Upper lobe of left lung (tissue), 6 donors: ENCODE results near the gene RASSF5. TPM values are rescaled to one million over a fixed set of nuclear protein-coding genes. Genes with fewer than 3 reads are reported as not detected.

Source experiments
- ATAC-seq, 2 donors: fragments of 200-7000 bp; cut with Tn5 transposase; one replicate each; pipeline ENCODE4 v1.9.1; 2022; ENCODE audit warnings: mild to moderate bottlenecking in 2 of 2, moderate library complexity in 2 of 2; ENCODE audit not compliant: low FRiP score in 2 of 2
- DNase-seq, 2 donors: peaks; one replicate each; pipeline ENCODE4 v3.0.0-alpha.2; 2019 to 2020
- H3K27ac ChIP-seq, 4 donors: fragments of 200-600 bp; sonication (generic); one replicate each; pipeline ENCODE4 v1.5.1; 2016 to 2019
- H3K27me3 ChIP-seq, 4 donors: fragments of 200-600 bp; sonication (generic); one replicate each; pipeline ENCODE4 v1.5.1; 2017 to 2019
- H3K36me3 ChIP-seq, 4 donors: fragments of 200-600 bp; sonication (generic); one replicate each; pipeline ENCODE4 v1.5.1; 2016 to 2019
- H3K4me1 ChIP-seq, 4 donors: fragments of 200-600 bp; sonication (generic); one replicate each; pipeline ENCODE4 v1.5.1; 2018 to 2019
- H3K4me3 ChIP-seq, 4 donors: fragments of 200-600 bp; sonication (generic); one replicate each; pipeline ENCODE4 v1.5.1; 2017 to 2019; ENCODE audit warnings: mild to moderate bottlenecking in 2 of 4, moderate library complexity in 1 of 4
- H3K9me3 ChIP-seq, 4 donors: fragments of 200-600 bp; sonication (generic); one replicate each; pipeline ENCODE4 v1.5.1; 2018 to 2019
- CTCF ChIP-seq, 6 experiments: fragments of 450-650 bp in 4 of 6; fragments of 200-600 bp in 2 of 6; sonication (generic) in 2 of 6; IDR thresholded peaks; one replicate each; pipeline ENCODE4 v1.5.1; 2016 to 2019; ENCODE audit warnings: antibody characterized with exemption in 6 of 6
- EP300 ChIP-seq, 4 donors: sonication (generic); formaldehyde crosslinking; IDR thresholded peaks; one replicate each; pipeline ENCODE4 v1.5.1; 2017; ENCODE audit warnings: antibody characterized with exemption in 4 of 4, control low read depth in 2 of 4
- POLR2A ChIP-seq, 4 donors: fragments of 450-650 bp; IDR thresholded peaks; one replicate each; pipeline ENCODE4 v1.5.1; 2016 to 2017; ENCODE audit warnings: antibody characterized with exemption in 4 of 4, mild to moderate bottlenecking in 2 of 4
- POLR2AphosphoS5 ChIP-seq, 2 donors: sonication (generic); formaldehyde crosslinking; IDR thresholded peaks; one replicate each; pipeline ENCODE4 v1.5.1; 2017; ENCODE audit warnings: antibody characterized with exemption in 2 of 2
- WGBS, 2 donors: methylation state at CpG; one replicate each; pipeline ENCODE4 v1.1.5; 2017 to 2018; 5-methylcytosine and 5-hydroxymethylcytosine counted together
- total RNA-seq, 6 donors: library from RNA; depleted of rRNA in 4 of 6; stranded (reverse); fragments of >200 nt in 4 of 6; gene quantifications; one replicate each; pipeline versions ENCODE4 v1.1.0 to v1.2.1, GENCODE V29; 2016 to 2021
- donor health status: DM: no; HTN: no; CAD: no; lungs with moderate emphysema.
- donor health status: DM: no; HTN: yes; CAD: no; lungs with severe emphysema.

The RASSF5 gene
- total RNA-seq, 6 donors from 2014 or later: 47.2 to 61.1 (median 54.9) TPM

GRCh38 chr1:206509612-206510257 is 2.4 kb downstream of the RASSF5 start:
- H3K4me3 ChIP-seq: peak overlapping the region in 2 of 4 donors; percentile 81 to 82
- peak overlapping the region in 1 of 4 donors; percentile 9 for H3K27ac ChIP-seq
- WGBS, 2 donors: 80 to 81% methylated on average over 12 of the region's 12 CpGs
- peaks cover 0 to 12% (median 4%) of the 10 kb centered on the region in 4 donors for H3K27me3 ChIP-seq
- no peaks in the 10 kb centered on the region for H3K36me3 ChIP-seq
- ATAC-seq: no peak
- no peak for DNase-seq
- peaks cover 58 to 74% (median 73%) of the 10 kb centered on the region in 4 donors for H3K4me1 ChIP-seq
- TF ChIP-seq POLR2A (IDR thresholded peaks at IDR 0.05): no peak
- H3K9me3 ChIP-seq: no peaks in the 10 kb centered on the region

- ATAC-seq (no peak), DNase-seq (no peak)
- Histone ChIP-seq H3K9me3 (no peaks in the 10 kb centered on the region), H3K27me3 (peaks cover 0 to 12% (median 4%) of the 10 kb centered on the region in 4 donors), H3K36me3 (no peaks in the 10 kb centered on the region), H3K27ac (no peak overlapping the region), H3K4me3 (peak overlapping the region in 1 of 4 donors; percentile 82), H3K4me1 (peaks cover 55 to 79% (median 75%) of the 10 kb centered on the region in 4 donors)
- TF ChIP-seq POLR2A (IDR thresholded peaks at IDR 0.05): no peak
- no peak for TF ChIP-seq POLR2AphosphoS5 (IDR thresholded peaks at IDR 0.05)
- no peak for TF ChIP-seq EP300 (IDR thresholded peaks at IDR 0.05)
- no peak for TF ChIP-seq CTCF (IDR thresholded peaks at IDR 0.05)
- WGBS, 2 donors: 94 to 95% methylated on average over 5 of the region's 5 CpGs
These were observed 3.0 kb downstream of the RASSF5 start for GRCh38 chr1:206510371-206510770.

- TF ChIP-seq CTCF (IDR thresholded peaks at IDR 0.05) (no peak), POLR2AphosphoS5 (IDR thresholded peaks at IDR 0.05) (no peak), POLR2A (IDR thresholded peaks at IDR 0.05) (no peak), EP300 (IDR thresholded peaks at IDR 0.05) (no peak)
- Histone ChIP-seq H3K4me3 (no peak overlapping the region), H3K27me3 (peaks cover 0 to 12% (median 4%) of the 10 kb centered on the region in 4 donors), H3K36me3 (no peaks in the 10 kb centered on the region), H3K9me3 (no peaks in the 10 kb centered on the region), H3K4me1 (peaks cover 51 to 79% (median 73%) of the 10 kb centered on the region in 4 donors), H3K27ac (peak overlapping the region; percentile 72 to 82 (median 80))
- DNase-seq: no peak
- 74 to 78% methylated on average over 14 of the region's 14 CpGs for WGBS, 2 donors
- no peak for ATAC-seq
These were observed 4.2 kb downstream of the RASSF5 start for GRCh38 chr1:206511362-206512057.

GRCh38 chr1:206512058-206512850 is 4.9 kb downstream of the RASSF5 start:
- Histone ChIP-seq H3K9me3 (no peaks in the 10 kb centered on the region), H3K27me3 (peaks cover 0 to 8% (median 2%) of the 10 kb centered on the region in 4 donors), H3K36me3 (no peaks in the 10 kb centered on the region), H3K4me3 (peak overlapping the region in 1 of 4 donors; percentile 5), H3K4me1 (peaks cover 48 to 76% (median 69%) of the 10 kb centered on the region in 4 donors), H3K27ac (peak overlapping the region; percentile 72 to 82 (median 80))
- no peak for DNase-seq
- no peak for TF ChIP-seq POLR2A (IDR thresholded peaks at IDR 0.05)
- no peak for TF ChIP-seq EP300 (IDR thresholded peaks at IDR 0.05)
- TF ChIP-seq POLR2AphosphoS5 (IDR thresholded peaks at IDR 0.05): no peak
- TF ChIP-seq CTCF (IDR thresholded peaks at IDR 0.05): no peak
- 37 to 42% methylated on average over 14 of the region's 14 CpGs for WGBS, 2 donors
- peak in 1 of 2 donors; percentile 3 for ATAC-seq

GRCh38 chr1:206512851-206513180 is 5.5 kb downstream of the RASSF5 start:
- TF ChIP-seq POLR2AphosphoS5 (IDR thresholded peaks at IDR 0.05) (no peak), POLR2A (IDR thresholded peaks at IDR 0.05) (no peak), EP300 (IDR thresholded peaks at IDR 0.05) (no peak), CTCF (IDR thresholded peaks at IDR 0.05) (no peak)

More at GRCh38 chr1:206512851-206513180, 5.5 kb downstream of the RASSF5 start:
- DNase-seq: no peak
- ATAC-seq: peak in 1 of 2 donors; percentile 44
- Histone ChIP-seq H3K36me3 (no peaks in the 10 kb centered on the region), H3K4me1 (peaks cover 45 to 74% (median 64%) of the 10 kb centered on the region in 4 donors), H3K27ac (peak overlapping the region; percentile 72 to 82 (median 80)), H3K9me3 (no peaks in the 10 kb centered on the region), H3K27me3 (peaks cover 0 to 2% (median under 1%) of the 10 kb centered on the region in 4 donors), H3K4me3 (no peak overlapping the region)
- WGBS, 2 donors: 59 to 85% methylated on average over 3 to 4 of the region's 4 CpGs
